B cell (primary cell): ENCODE measurements around the gene METAP1D. TPM values are rescaled to one million over a fixed set of nuclear protein-coding genes. Genes with fewer than 3 reads are reported as not detected.
A peak's percentile ranks its signal among the peaks of the same experiment; 100 is the strongest.

ENCODE experiments used
- ATAC-seq: fragments of 200-7000 bp; cut with Tn5 transposase; one replicate; pipeline ENCODE4 v1.10.0; 2021; ENCODE audit warnings: low read depth, mild to moderate bottlenecking, moderate number of reproducible peaks, moderate library complexity
- CTCF ChIA-PET: fragments of 350-600 bp; sonication (Branson Sonifier 250); formaldehyde crosslinking; loops from one replicate; lab custom pipeline; 2021; ENCODE audit warnings: antibody characterized with exemption, inconsistent platforms; lab: Charles Lee
- POLR2A ChIA-PET: fragments of 350-600 bp; sonication (Branson Sonifier 250); formaldehyde crosslinking; loops from one replicate; lab custom pipeline; 2021; ENCODE audit warnings: antibody characterized with exemption; lab: Charles Lee
- DNase-seq: peaks from one replicate; pipeline ENCODE4 v3.0.0; 2013
- H2AFZ ChIP-seq: 2 replicates; pipeline ENCODE4 v1.6.1; 2012; ENCODE audit warnings: mild to moderate bottlenecking, low read depth, low read length; ENCODE audit not compliant: insufficient read depth, poor library complexity, severe bottlenecking
- H3K27ac ChIP-seq, 2 donors: 1 replicate in 1 of 2; 2 replicates in 1 of 2; pipeline ENCODE4 v1.5.1; 2012 to 2013; ENCODE audit warnings: low read length in 2 of 2, mild to moderate bottlenecking in 2 of 2, moderate library complexity in 1 of 2
- H3K27me3 ChIP-seq, 4 experiments: fragments of 200-600 bp in 1 of 4; sonication (generic) in 1 of 4; replicated peaks in 1 of 4; 1 replicate in 2 of 4; 2 replicates in 2 of 4; pipeline versions ENCODE4 v1.6.1 to v1.7.0; 2013 to 2016; ENCODE audit warnings: low read length in 3 of 4, mild to moderate bottlenecking in 2 of 4, mixed read lengths in 1 of 4, moderate library complexity in 1 of 4; ENCODE audit not compliant: insufficient read depth in 4 of 4, control insufficient read depth in 3 of 4; ENCODE audit errors: control extremely low read depth in 1 of 4
- H3K36me3 ChIP-seq, 2 experiments: replicated peaks in 1 of 2; 1 replicate in 1 of 2; 2 replicates in 1 of 2; pipeline versions ENCODE4 v1.6.1 to v1.7.1; 2013; ENCODE audit warnings: low read length in 1 of 2; ENCODE audit not compliant: insufficient read depth in 2 of 2, control insufficient read depth in 1 of 2; ENCODE audit errors: control extremely low read depth in 1 of 2, extremely low read depth in 1 of 2
- H3K4me1 ChIP-seq, 2 donors: fragments of 200-600 bp in 1 of 2; sonication (generic) in 1 of 2; 1 replicate in 1 of 2; 2 replicates in 1 of 2; pipeline versions ENCODE4 v1.5.1 to v1.6.1; 2013 to 2017; ENCODE audit warnings: low read length in 2 of 2; ENCODE audit not compliant: control insufficient read depth in 2 of 2, insufficient read depth in 2 of 2
- H3K4me2 ChIP-seq: replicated peaks from 2 replicates; pipeline ENCODE3; 2012; ENCODE audit warnings: mild to moderate bottlenecking, low read depth, low read length; ENCODE audit not compliant: poor library complexity, severe bottlenecking
- H3K4me3 ChIP-seq, 5 experiments: fragments of 200-600 bp in 1 of 5; sonication (generic) in 1 of 5; 1 replicate in 3 of 5; 2 replicates in 2 of 5; pipeline versions ENCODE4 v1.5.1 to v1.7.0; 2011 to 2016; ENCODE audit warnings: low read length in 4 of 5, mild to moderate bottlenecking in 4 of 5, low read depth in 2 of 5, control low read depth in 1 of 5, moderate library complexity in 1 of 5; ENCODE audit not compliant: insufficient read depth in 1 of 5; ENCODE audit errors: control extremely low read depth in 1 of 5, extremely low read depth in 1 of 5
- H3K79me2 ChIP-seq: fragments of 200-600 bp; sonication (generic); one replicate; pipeline ENCODE4 v1.6.0; 2016; ENCODE audit warnings: low read length; ENCODE audit not compliant: control insufficient read depth, insufficient read depth
- H3K9ac ChIP-seq: fragments of 200-600 bp; sonication (generic); 2 replicates; pipeline ENCODE4 v1.6.1; 2017; ENCODE audit warnings: mild to moderate bottlenecking, low read length, moderate library complexity
- H3K9me3 ChIP-seq, 3 donors: one replicate each; pipeline versions ENCODE4 v1.6.1 to v1.7.1; 2013; ENCODE audit warnings: low read length in 2 of 3; ENCODE audit not compliant: control insufficient read depth in 2 of 3, insufficient read depth in 1 of 3; ENCODE audit errors: control extremely low read depth in 1 of 3
- H4K20me1 ChIP-seq: 2 replicates; pipeline ENCODE4 v1.6.0; 2012; ENCODE audit warnings: mild to moderate bottlenecking, low read length; ENCODE audit not compliant: insufficient read depth, control insufficient read depth, poor library complexity, severe bottlenecking
- H3K27ac Mint-ChIP-seq: one replicate; pipeline ENCODE4 v1.8.0; 2021; ENCODE audit warnings: mixed read lengths
- H3K27me3 Mint-ChIP-seq: one replicate; pipeline ENCODE4 v1.8.0; 2021; ENCODE audit warnings: mixed read lengths
- H3K4me1 Mint-ChIP-seq: one replicate; pipeline ENCODE4 v1.8.0; 2021; ENCODE audit warnings: mixed read lengths
- H3K4me3 Mint-ChIP-seq: one replicate; pipeline ENCODE4 v1.8.0; 2021; ENCODE audit warnings: mixed read lengths
- H3K9me3 Mint-ChIP-seq: one replicate; pipeline ENCODE4 v1.8.0; 2022; ENCODE audit warnings: mixed read lengths; ENCODE audit not compliant: insufficient read depth
- EZH2 ChIP-seq: IDR thresholded peaks from 2 replicates; pipeline ENCODE4 v1.6.1; 2012; ENCODE audit warnings: borderline replicate concordance, low read depth, mild to moderate bottlenecking, moderate library complexity, low read length; ENCODE audit not compliant: insufficient read depth, poor library complexity, severe bottlenecking
- WGBS: methylation state at CpG from one replicate; pipeline ENCODE4 v1.1.5; 2013; ENCODE audit warnings: missing lambda C conversion rate; ENCODE audit not compliant: insufficient coverage; 5-methylcytosine and 5-hydroxymethylcytosine counted together
- intact Hi-C: fragments of 100-400 bp; cut with micrococcal nuclease; formaldehyde crosslinking; loops from one replicate; pipeline ENCODE4 v1.10.0; 2022
- polyA plus RNA-seq: library from polyadenylated mRNA; depleted of rRNA; stranded (reverse); fragments of >200 nt; gene quantifications from 2 replicates; pipeline ENCODE4 v1.2.3, GENCODE V29; 2012
- total RNA-seq, 2 donors: library from RNA; stranded (reverse); fragments of 120-200 nt in 1 of 2; gene quantifications; 1 replicate in 1 of 2; 2 replicates in 1 of 2; pipeline versions ENCODE4 v1.2.3 to v1.2.4, GENCODE V29; 2013 to 2022
- TF ChIP-seq, protein P1 (sequence below): fragments of 200-600 bp; IDR thresholded peaks from one replicate; pipeline ENCODE4 v1.8.0; 2022; ENCODE audit warnings: antibody characterized with exemption, mild to moderate bottlenecking

Gene METAP1D
- total and polyA plus RNA-seq, 2 donors (not counting 1 experiment from before 2014, with no cell fraction given), result 7.8 to 8.9 TPM

DNA sequence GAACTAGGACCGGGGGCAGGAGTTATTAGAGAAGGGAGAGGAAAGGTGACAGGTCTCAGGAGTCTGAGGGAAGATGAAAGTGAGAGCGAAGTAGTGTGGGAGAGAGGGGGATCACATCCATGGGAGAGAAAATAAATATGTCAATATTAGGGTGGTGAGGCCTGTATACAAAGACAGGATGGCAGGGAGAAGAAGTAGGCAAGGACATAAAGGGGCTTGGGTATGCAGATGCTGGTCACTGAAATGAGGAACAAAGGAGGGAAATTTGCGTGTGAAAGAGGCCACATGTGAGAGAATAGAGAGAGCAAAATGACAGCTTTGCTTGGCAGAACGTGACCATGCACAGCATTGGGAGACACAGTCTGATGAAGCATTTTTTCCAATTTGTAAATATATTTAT, 13.6 kb downstream of the METAP1D start:
- Histone ChIP-seq H3K4me1 (no peaks in the 10 kb centered on the region), H3K4me3 (no peak overlapping the region), H3K36me3 (no peaks in the 10 kb centered on the region), H3K79me2 (peaks cover 11% of the 10 kb centered on the region), H3K9ac (no peak overlapping the region), H3K9me3 (no peaks in the 10 kb centered on the region), H2AFZ (no peak overlapping the region), H3K4me2 (no peak overlapping the region), H3K27me3 (no peaks in the 10 kb centered on the region), H3K27ac (no peak overlapping the region), H4K20me1 (no peaks in the 10 kb centered on the region)
- peak; percentile 36 for ATAC-seq
- H3K4me3 Mint-ChIP-seq, result no peak overlapping the region
- WGBS, result 91% methylated on average over 2 of the region's 4 CpGs
- ChIA-PET POLR2A (no interaction called here), CTCF (no interaction called here)
- H3K4me1 Mint-ChIP-seq, result peaks cover 7% of the 10 kb centered on the region
- intact Hi-C loops, result no loop called here
- no peaks in the 10 kb centered on the region for H3K27me3 Mint-ChIP-seq
- no peak overlapping the region for H3K27ac Mint-ChIP-seq
- H3K9me3 Mint-ChIP-seq, result no peaks in the 10 kb centered on the region
- DNase-seq, result no peak
- TF ChIP-seq, protein P1, sequence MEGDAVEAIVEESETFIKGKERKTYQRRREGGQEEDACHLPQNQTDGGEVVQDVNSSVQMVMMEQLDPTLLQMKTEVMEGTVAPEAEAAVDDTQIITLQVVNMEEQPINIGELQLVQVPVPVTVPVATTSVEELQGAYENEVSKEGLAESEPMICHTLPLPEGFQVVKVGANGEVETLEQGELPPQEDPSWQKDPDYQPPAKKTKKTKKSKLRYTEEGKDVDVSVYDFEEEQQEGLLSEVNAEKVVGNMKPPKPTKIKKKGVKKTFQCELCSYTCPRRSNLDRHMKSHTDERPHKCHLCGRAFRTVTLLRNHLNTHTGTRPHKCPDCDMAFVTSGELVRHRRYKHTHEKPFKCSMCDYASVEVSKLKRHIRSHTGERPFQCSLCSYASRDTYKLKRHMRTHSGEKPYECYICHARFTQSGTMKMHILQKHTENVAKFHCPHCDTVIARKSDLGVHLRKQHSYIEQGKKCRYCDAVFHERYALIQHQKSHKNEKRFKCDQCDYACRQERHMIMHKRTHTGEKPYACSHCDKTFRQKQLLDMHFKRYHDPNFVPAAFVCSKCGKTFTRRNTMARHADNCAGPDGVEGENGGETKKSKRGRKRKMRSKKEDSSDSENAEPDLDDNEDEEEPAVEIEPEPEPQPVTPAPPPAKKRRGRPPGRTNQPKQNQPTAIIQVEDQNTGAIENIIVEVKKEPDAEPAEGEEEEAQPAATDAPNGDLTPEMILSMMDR, result no peak
- TF ChIP-seq EZH2, result no peak

DNA sequence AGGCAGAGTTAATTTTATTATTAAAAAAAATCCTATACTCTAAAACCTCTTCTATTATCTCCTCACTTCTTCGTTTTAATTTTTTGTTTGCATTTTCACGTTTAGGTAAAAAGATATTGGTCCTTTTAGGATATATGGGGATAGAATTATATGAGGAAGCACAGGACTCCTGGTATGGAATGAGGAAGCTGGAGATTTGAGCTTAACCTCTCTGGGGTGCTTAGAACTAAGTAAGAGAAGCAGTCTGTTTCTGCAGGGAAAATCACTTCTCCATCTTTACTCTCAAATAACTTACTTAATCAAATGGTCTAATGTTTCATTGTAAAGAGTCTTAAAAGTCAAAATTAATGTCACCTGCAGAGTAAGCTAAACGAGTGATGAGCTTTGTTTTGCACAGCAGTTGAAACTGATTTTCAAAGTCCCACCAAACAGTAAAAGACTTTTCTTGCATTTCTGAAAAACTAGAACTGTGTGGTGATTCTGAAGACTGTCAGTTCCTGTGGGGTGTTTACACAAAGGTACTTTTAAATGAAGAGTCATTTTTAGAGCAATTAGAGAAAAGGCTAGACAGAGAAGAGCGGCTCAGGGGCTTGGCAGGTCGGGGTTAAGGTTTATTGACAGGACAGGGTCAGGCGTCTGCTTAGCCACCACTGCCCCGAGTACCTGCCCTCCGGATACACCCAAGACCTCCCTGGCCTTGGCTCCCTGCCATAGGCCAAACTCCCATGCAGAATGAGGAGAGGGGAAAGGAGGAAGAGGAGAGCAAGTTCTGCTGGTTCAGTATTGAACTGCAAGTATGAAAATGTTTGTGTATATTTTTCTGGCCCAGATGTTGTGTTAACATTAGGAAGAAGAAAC, 21.6 kb downstream of the METAP1D start:
- intact Hi-C loops, result no loop called here
- DNase-seq (no peak), ATAC-seq (no peak)
- Histone ChIP-seq H3K9ac (no peak overlapping the region), H3K27me3 (no peaks in the 10 kb centered on the region), H3K4me2 (no peak overlapping the region), H2AFZ (no peak overlapping the region), H3K4me3 (no peak overlapping the region), H4K20me1 (no peaks in the 10 kb centered on the region), H3K79me2 (no peaks in the 10 kb centered on the region), H3K36me3 (no peaks in the 10 kb centered on the region), H3K9me3 (no peaks in the 10 kb centered on the region), H3K4me1 (no peaks in the 10 kb centered on the region), H3K27ac (no peak overlapping the region)
- no peaks in the 10 kb centered on the region for H3K4me1 Mint-ChIP-seq
- H3K9me3 Mint-ChIP-seq, result no peaks in the 10 kb centered on the region
- no peak for TF ChIP-seq EZH2
- TF ChIP-seq, protein P1, result no peak
- ChIA-PET CTCF (no interaction called here), POLR2A (no interaction called here)
- no peaks in the 10 kb centered on the region for H3K27me3 Mint-ChIP-seq
- H3K4me3 Mint-ChIP-seq, result no peak overlapping the region
- H3K27ac Mint-ChIP-seq, result no peak overlapping the region
- WGBS, result 90% methylated on average over 2 of the region's 8 CpGs
